Mesangial cell (primary cell): Measurements from ENCODE around the gene DPRX. TPM values are rescaled to one million over a fixed set of nuclear protein-coding genes. Genes with fewer than 3 reads are reported as not detected.

Experiments used
- total RNA-seq: library from RNA; depleted of rRNA; stranded (reverse); fragments of >200 nt; gene quantifications from 2 replicates; pipeline ENCODE4 v1.2.3, GENCODE V29; 2015

Gene DPRX
- not detected in 2 replicates for total RNA-seq

GRCh38 chr19:53631949-53632407 lies at the start of gene DPRX:
DPRX (plus strand) TSS chr19:53631999; CDS start chr19:53632107, 108 bp downstream.

Other genes with a start within 250 kb of the DPRX start
- gene ZNF765, start 236.8 kb upstream of the DPRX start, total RNA-seq: 4.1 and 5.9 TPM in 2 replicates
- 4.1 and 6.3 TPM in 2 replicates for gene ZNF761, start 200.0 kb upstream of the DPRX start, total RNA-seq
- 1.8 and 1.9 TPM in 2 replicates for gene ZNF813, start 164.3 kb upstream of the DPRX start, total RNA-seq
- gene ZNF331, start 93.9 kb upstream of the DPRX start, total RNA-seq: 4.2 TPM in 2 replicates
- gene NLRP12, start 192.3 kb downstream of the DPRX start, total RNA-seq: not detected in 2 replicates
- 169 and 237 TPM in 2 replicates for gene MYADM, start 235.9 kb downstream of the DPRX start, total RNA-seq